PC-9 (cell line): ENCODE data around the gene P4HB. TPM values are rescaled to one million over a fixed set of nuclear protein-coding genes. Genes with fewer than 3 reads are reported as not detected.

Experiments
- BruUV-seq: library from RNA; stranded (reverse); fragments of 400-500 nt; replicated peaks from 2 replicates; lab custom pipeline; 2021; lab: Mats Ljungman, UMichigan
- CTCF ChIA-PET: fragments of 300-600 bp; sonication (Branson Sonifier 250); formaldehyde crosslinking; loops from one replicate; lab custom pipeline; 2022; ENCODE audit warnings: antibody characterized with exemption; lab: Charles Lee
- POLR2A ChIA-PET: fragments of 300-600 bp; sonication (Branson Sonifier 250); formaldehyde crosslinking; loops from one replicate; lab custom pipeline; 2022; ENCODE audit warnings: antibody characterized with exemption; ENCODE audit not compliant: unreplicated experiment; lab: Charles Lee
- DNase-seq, 2 experiments: peaks; one replicate each; pipeline versions ENCODE4 v3.0.0 to v3.0.0-alpha.2; 2015 to 2022; ENCODE audit warnings: mixed read lengths in 1 of 2
- H2AFZ ChIP-seq: fragments of 200-600 bp; sonication (generic); 2 replicates; pipeline ENCODE4 v1.8.1; 2017; ENCODE audit warnings: antibody characterized with exemption
- H3F3A ChIP-seq: fragments of 200-600 bp; sonication (generic); 2 replicates; pipeline ENCODE4 v1.8.1; 2017; ENCODE audit warnings: antibody characterized with exemption, mild to moderate bottlenecking, low read depth; ENCODE audit not compliant: insufficient read depth
- H3K27ac ChIP-seq: fragments of 200-600 bp; sonication (generic); 2 replicates; pipeline ENCODE4 v1.6.1; 2016; ENCODE audit warnings: mixed run types
- H3K27me3 ChIP-seq: fragments of 200-600 bp; sonication (generic); 2 replicates; pipeline ENCODE4 v1.6.1; 2016; ENCODE audit warnings: low read depth, mixed run types; ENCODE audit not compliant: insufficient read depth
- H3K36me3 ChIP-seq: fragments of 200-600 bp; sonication (generic); 2 replicates; pipeline ENCODE4 v1.6.1; 2016; ENCODE audit warnings: low read depth, mixed run types
- H3K4me1 ChIP-seq: fragments of 200-600 bp; sonication (generic); replicated peaks from 2 replicates; pipeline ENCODE4 v1.6.1; 2016; ENCODE audit warnings: mixed run types; ENCODE audit not compliant: insufficient read depth
- H3K4me2 ChIP-seq: fragments of 200-600 bp; sonication (generic); 2 replicates; pipeline ENCODE4 v1.6.1; 2017; ENCODE audit warnings: mixed run types
- H3K4me3 ChIP-seq: fragments of 200-600 bp; sonication (generic); 2 replicates; pipeline ENCODE4 v1.6.1; 2016; ENCODE audit warnings: mixed run types
- H3K79me2 ChIP-seq: fragments of 200-600 bp; sonication (generic); 2 replicates; pipeline ENCODE4 v1.6.1; 2017; ENCODE audit warnings: low read depth, mixed run types
- H3K9me2 ChIP-seq: fragments of 200-600 bp; sonication (generic); 2 replicates; pipeline ENCODE4 v1.8.1; 2017; ENCODE audit warnings: mild to moderate bottlenecking; ENCODE audit not compliant: insufficient read depth
- H3K9me3 ChIP-seq: fragments of 200-600 bp; sonication (generic); 2 replicates; pipeline ENCODE4 v1.8.1; 2016; ENCODE audit warnings: low read depth; ENCODE audit not compliant: insufficient read depth
- H4K20me1 ChIP-seq: fragments of 200-600 bp; sonication (generic); 2 replicates; pipeline ENCODE4 v1.8.1; 2017; ENCODE audit not compliant: insufficient read depth
- EZH2 ChIP-seq: fragments of 200-600 bp; sonication (generic); IDR thresholded peaks from 2 replicates; pipeline ENCODE4 v1.8.0; 2017; ENCODE audit warnings: antibody characterized with exemption, low read depth
- intact Hi-C: fragments of 100-400 bp; cut with micrococcal nuclease; formaldehyde crosslinking; loops from one replicate; pipeline ENCODE4 v1.10.0; 2022; ENCODE audit not compliant: unreplicated experiment
- total RNA-seq: library from RNA; stranded (reverse); gene quantifications from 2 replicates; pipeline ENCODE4 v1.2.3, GENCODE V29; 2021
- TF ChIP-seq, protein P1 (sequence below): fragments of 200-600 bp; sonication (generic); conservative IDR thresholded peaks from 2 replicates; pipeline ENCODE4 v1.6.1; 2017; ENCODE audit warnings: mixed run types, antibody characterized with exemption, mild to moderate bottlenecking, moderate library complexity

P4HB gene
- total RNA-seq, 1 experiment from 2014 or later = 636 TPM

DNA sequence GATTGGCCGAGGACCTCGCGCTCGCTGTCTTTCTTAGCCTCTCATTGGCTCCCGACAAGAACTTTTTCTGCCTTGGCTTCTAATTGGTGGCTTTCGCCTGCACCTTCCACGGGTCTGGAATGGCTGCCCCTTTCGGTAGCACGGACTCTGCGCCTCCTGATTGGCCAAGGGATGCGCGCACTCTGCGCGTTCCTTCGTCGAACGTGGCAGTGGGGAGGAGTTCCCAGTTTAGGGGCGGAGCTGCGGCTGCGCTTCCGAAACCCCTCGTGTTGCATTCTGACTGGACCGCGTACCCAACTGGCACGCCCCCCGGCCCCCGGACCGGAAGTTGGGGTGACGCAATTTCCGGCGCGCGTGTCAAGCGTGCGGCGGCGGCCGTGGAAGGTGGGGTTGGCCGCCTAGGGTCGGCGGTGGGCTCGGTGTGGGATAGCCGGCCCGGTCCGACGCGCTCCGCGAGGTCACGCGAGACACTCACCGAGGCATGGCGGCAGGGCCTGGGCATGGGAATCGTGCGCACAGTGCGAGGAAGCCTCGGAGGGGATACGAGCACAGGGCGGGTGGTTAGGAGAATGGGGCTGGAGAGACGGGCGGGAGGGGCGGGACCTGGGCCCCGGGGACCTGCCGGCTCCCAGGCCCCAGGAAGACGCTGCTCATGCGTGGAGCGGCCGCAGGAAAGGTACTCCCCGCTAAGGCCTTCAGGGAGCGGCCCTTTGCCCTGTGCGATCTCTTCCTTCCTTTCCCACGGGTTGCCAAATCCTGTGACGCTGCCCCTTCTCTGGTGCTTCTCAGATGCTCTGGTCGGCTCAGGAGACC, 627 bp upstream of the P4HB start:
- Histone ChIP-seq H3K4me1 (no peaks in the 10 kb centered on the region), H3K4me3 (peak overlapping the region; percentile 86), H3K9me2 (no peaks in the 10 kb centered on the region), H3K9me3 (no peaks in the 10 kb centered on the region), H3F3A (peaks cover 25% of the 10 kb centered on the region; the same call in 1 of the 2 replicates), H3K36me3 (peaks cover 10% of the 10 kb centered on the region; the same call in 1 of the 2 replicates), H3K27ac (peak overlapping the region; percentile 80), H3K79me2 (peaks cover 71% of the 10 kb centered on the region), H2AFZ (peak overlapping the region; percentile 68), H4K20me1 (peaks cover 36% of the 10 kb centered on the region), H3K27me3 (no peaks in the 10 kb centered on the region), H3K4me2 (peak overlapping the region; percentile 81)
- ChIA-PET CTCF (interaction anchor here (0.7 kb wide), 1 partner anchor 137 kb away, joined by 3 read pairs; no protein-coding TSS in a partner anchor), POLR2A (interaction anchor here (0.5 to 0.7 kb wide), 4 partner anchors 8 to 507 kb away, joined by 3 to 11 read pairs (median 4); no protein-coding TSS in a partner anchor)
- intact Hi-C loops = loop anchor here (1.0 to 2.0 kb wide), 2 partner anchors 28 to 148 kb away; partner anchors contain the start of genes MCRIP1 and SLC25A10
- TF ChIP-seq, protein P1, sequence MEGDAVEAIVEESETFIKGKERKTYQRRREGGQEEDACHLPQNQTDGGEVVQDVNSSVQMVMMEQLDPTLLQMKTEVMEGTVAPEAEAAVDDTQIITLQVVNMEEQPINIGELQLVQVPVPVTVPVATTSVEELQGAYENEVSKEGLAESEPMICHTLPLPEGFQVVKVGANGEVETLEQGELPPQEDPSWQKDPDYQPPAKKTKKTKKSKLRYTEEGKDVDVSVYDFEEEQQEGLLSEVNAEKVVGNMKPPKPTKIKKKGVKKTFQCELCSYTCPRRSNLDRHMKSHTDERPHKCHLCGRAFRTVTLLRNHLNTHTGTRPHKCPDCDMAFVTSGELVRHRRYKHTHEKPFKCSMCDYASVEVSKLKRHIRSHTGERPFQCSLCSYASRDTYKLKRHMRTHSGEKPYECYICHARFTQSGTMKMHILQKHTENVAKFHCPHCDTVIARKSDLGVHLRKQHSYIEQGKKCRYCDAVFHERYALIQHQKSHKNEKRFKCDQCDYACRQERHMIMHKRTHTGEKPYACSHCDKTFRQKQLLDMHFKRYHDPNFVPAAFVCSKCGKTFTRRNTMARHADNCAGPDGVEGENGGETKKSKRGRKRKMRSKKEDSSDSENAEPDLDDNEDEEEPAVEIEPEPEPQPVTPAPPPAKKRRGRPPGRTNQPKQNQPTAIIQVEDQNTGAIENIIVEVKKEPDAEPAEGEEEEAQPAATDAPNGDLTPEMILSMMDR = no peak
- TF ChIP-seq EZH2 = no peak
- TSS peak; percentile 33 for BruUV-seq
- peak; percentile 99 for DNase-seq

DNA sequence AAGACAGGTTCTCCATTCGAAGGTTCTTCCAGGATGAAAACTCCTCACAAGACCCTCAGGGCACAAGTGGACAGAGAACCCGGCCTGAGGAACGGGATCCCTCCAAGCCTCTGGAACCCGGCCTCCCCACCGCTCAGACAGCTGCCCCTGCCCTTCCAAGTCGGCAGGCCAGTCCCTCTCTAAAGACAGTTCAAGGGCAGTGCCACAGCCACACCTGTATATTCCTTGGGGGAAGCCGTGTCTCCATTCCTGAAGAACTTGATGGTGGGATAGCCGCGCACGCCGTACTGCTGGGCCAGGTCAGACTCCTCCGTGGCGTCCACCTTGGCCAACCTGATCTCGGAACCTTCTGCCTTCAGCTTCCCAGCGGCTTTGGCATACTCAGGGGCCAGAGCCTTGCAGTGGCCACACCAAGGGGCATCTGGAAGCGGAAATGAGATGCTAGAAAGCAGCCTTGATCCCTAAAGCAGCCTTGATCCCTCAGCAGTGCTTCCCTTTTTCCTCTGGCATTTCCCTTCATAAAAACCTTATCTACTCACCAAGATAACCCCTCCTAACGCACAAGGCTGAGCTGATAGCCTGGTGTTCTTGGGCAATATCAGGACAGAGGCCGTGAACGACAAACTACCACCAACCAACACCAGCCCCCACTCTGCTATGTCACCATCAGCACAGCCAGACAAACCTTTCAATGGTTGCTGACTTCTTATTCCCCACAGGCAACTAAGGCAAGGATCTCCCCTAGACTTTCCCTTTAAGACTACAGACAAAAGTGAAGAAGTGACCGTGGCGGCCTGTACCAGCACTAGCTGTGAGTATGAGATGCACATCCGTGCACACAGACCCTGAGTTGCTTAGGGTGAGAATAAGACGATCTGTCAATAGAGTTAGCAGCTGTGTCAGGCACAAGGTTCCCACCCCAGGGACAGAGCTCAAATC, 1.1 kb downstream of the P4HB start:
- Histone ChIP-seq H3K4me2 (peak overlapping the region; percentile 94), H4K20me1 (peaks cover 30% of the 10 kb centered on the region), H3K27me3 (no peaks in the 10 kb centered on the region), H3K9me3 (no peaks in the 10 kb centered on the region), H3F3A (peaks cover 9% of the 10 kb centered on the region; the same call in 1 of the 2 replicates), H3K79me2 (peaks cover 70% of the 10 kb centered on the region), H3K27ac (peak overlapping the region; percentile 66; the same call in 1 of the 2 replicates), H2AFZ (no peak overlapping the region), H3K36me3 (peaks cover 10% of the 10 kb centered on the region; the same call in 1 of the 2 replicates), H3K9me2 (no peaks in the 10 kb centered on the region), H3K4me1 (no peaks in the 10 kb centered on the region), H3K4me3 (peak overlapping the region; percentile 91)
- CTCF ChIA-PET = no interaction called here
- intact Hi-C loops = loop anchor here (1.0 kb wide), 1 partner anchor 27 kb away; no protein-coding TSS in a partner anchor
- BruUV-seq = TSS peak; percentile 35
- no peak for DNase-seq
- no peak for TF ChIP-seq EZH2
- TF ChIP-seq, protein P1 = no peak
- POLR2A ChIA-PET = interaction anchor here (0.6 to 0.7 kb wide), 4 partner anchors 69 to 870 kb away, joined by 3 to 6 read pairs (median 4); partner anchors contain the start of gene FSCN2
